ENCODE data around the gene UROC1. TPM values are rescaled to one million over a fixed set of nuclear protein-coding genes. Genes with fewer than 3 reads are reported as not detected.

The UROC1 gene
- total RNA-seq, 3 donors from 2014 or later, result not detected

DNA sequence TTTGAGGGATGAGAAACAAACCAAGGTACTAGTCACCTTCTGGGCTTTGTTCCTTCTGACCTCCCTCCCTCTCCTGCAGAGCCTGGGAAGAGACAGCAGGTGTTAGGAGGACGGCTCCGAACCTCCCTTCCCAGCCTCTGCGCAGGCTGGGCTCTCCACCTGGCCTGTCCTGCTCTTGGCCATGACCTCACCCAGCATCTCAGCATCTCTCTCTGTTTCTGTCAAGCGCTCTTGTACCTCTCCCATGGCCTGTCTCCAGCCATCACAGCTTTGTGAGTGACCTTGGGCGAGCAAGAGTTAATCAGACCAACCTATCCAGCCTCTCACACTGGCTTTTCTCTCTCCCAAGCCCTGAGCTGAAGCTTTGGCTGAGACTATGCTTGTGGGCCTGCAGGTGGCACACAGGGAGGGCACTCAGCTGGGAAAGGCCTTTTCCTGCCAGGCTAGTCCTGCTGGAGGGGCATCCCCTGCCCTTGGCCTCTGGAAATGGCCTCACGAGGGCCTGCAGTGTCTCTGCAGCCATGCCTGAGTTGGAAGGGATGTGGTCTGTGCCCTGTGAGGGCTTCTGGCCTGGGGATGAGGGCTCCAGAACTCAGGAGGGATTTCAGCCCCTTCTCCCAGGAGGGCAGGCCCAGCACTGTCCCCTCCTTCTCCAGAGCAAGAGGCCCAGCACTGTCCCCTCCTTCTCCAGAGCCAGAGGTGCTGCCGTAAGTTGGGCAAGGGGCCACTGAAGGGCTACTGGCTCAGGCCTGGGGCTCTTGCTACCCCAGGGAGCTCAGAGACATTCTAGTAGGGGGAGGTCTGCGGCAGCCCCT lies 8.5 kb upstream of the UROC1 start:
- H3K27me3 ChIP-seq, result peaks cover 3 to 22% of the 10 kb centered on the region in 2 donors
- no peak for TF ChIP-seq POLR2AphosphoS5 (IDR thresholded peaks at IDR 0.05)
- TF ChIP-seq, protein P1, sequence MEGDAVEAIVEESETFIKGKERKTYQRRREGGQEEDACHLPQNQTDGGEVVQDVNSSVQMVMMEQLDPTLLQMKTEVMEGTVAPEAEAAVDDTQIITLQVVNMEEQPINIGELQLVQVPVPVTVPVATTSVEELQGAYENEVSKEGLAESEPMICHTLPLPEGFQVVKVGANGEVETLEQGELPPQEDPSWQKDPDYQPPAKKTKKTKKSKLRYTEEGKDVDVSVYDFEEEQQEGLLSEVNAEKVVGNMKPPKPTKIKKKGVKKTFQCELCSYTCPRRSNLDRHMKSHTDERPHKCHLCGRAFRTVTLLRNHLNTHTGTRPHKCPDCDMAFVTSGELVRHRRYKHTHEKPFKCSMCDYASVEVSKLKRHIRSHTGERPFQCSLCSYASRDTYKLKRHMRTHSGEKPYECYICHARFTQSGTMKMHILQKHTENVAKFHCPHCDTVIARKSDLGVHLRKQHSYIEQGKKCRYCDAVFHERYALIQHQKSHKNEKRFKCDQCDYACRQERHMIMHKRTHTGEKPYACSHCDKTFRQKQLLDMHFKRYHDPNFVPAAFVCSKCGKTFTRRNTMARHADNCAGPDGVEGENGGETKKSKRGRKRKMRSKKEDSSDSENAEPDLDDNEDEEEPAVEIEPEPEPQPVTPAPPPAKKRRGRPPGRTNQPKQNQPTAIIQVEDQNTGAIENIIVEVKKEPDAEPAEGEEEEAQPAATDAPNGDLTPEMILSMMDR (IDR thresholded peaks at IDR 0.05), result no peak
- peaks cover 0 to 4% of the 10 kb centered on the region in 2 donors for H3K4me1 ChIP-seq
- intact Hi-C loops (cut with DNase I; ENCODE audit: low total_unique reads), result no loop called here
- no peaks in the 10 kb centered on the region for H3K36me3 ChIP-seq
- DNase-seq (ENCODE audit: low spot score in 2 of 2), result no peak
- no peak overlapping the region for H3K27ac ChIP-seq
- no peak overlapping the region for H3K4me3 ChIP-seq
- no peaks in the 10 kb centered on the region for H3K9me3 ChIP-seq

DNA sequence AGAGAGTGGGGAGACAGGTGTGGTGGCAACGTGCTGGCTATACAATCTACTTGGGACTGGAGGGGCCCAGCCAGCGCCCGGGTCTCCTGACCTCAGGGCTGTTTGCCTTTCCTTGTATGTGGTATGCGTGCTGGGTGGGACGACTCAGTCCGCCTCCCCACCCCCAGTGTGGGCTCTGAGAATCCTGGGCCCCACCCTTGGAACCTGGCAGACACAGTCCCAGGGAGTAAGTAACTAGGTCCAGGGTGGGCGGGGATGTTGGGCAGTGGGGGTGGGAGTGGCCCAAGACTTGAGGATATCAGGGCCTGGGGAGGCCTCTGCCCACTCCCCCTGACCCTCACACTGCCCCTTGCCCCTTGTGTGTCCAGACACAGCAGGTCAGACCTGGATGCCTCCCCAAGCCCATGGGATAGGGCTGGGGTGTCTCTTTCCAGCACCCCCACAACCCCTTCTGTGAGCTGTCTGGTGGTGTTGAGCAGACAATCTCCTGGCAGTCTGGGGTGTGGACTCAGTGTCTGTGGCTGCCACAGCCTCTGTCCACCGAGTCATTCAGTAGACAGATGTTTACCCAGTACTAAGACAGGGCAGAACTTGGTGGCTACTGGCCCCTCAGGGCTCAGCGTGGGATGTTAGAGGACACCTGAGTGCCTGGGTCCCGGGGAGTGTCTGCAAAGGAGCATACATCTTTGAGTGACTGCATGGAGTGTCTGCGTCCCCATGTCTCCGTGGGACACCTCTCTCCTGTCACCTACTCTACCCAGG lies 7.7 kb upstream of the UROC1 start:
- H3K27ac ChIP-seq, result no peak overlapping the region
- H3K27me3 ChIP-seq, result peaks cover 3 to 22% of the 10 kb centered on the region in 2 donors
- H3K4me3 ChIP-seq, result no peak overlapping the region
- H3K9me3 ChIP-seq, result no peaks in the 10 kb centered on the region
- H3K36me3 ChIP-seq, result no peaks in the 10 kb centered on the region
- DNase-seq (ENCODE audit: low spot score in 2 of 2), result no peak
- intact Hi-C loops (cut with DNase I; ENCODE audit: low total_unique reads), result no loop called here
- no peak for TF ChIP-seq POLR2A (IDR thresholded peaks at IDR 0.05)
- no peak for TF ChIP-seq POLR2AphosphoS5 (IDR thresholded peaks at IDR 0.05)
- TF ChIP-seq, protein P1 (IDR thresholded peaks at IDR 0.05), result no peak
- H3K4me1 ChIP-seq, result peaks cover 0 to 4% of the 10 kb centered on the region in 2 donors

DNA sequence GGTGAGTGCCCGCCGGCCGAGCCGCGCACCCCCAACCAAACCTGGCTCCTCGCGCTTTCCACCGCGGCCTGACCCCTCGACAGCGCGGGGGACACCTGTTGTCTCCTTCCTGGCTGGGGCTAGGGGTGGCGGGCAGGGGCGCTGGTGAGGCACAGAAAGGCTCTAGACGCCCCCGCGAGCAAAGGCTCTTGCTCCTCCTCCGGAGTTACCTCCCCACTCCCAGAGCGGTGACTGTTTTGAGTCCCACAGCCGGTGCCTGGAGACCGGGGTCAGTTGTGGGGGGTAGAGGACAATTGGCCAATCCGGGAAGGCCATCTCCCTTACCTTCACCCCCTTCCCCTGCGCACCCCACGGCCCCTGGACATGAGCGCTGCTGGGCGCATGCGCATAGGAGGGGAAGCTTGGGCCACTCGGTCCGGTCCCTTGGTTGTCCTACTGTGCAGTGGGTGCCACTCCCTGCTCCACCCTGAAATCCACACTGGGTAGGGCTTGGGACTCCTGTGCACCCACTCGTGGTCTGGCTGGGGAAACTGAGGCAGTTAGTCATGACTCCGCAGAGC lies 6.9 kb upstream of the UROC1 start:
- Histone ChIP-seq H3K4me1 (peaks cover 0 to 4% of the 10 kb centered on the region in 2 donors), H3K9me3 (no peaks in the 10 kb centered on the region), H3K4me3 (peak overlapping the region; percentile 35 to 60 (median 42)), H3K27me3 (peaks cover 3 to 22% of the 10 kb centered on the region in 2 donors), H3K27ac (no peak overlapping the region), H3K36me3 (no peaks in the 10 kb centered on the region)
- TF ChIP-seq, protein P1 (IDR thresholded peaks at IDR 0.05), result no peak
- TF ChIP-seq POLR2A (IDR thresholded peaks at IDR 0.05), result no peak
- no peak for TF ChIP-seq POLR2AphosphoS5 (IDR thresholded peaks at IDR 0.05)
- intact Hi-C loops (cut with DNase I; ENCODE audit: low total_unique reads), result no loop called here
- DNase-seq (ENCODE audit: low spot score in 2 of 2), result no peak

DNA sequence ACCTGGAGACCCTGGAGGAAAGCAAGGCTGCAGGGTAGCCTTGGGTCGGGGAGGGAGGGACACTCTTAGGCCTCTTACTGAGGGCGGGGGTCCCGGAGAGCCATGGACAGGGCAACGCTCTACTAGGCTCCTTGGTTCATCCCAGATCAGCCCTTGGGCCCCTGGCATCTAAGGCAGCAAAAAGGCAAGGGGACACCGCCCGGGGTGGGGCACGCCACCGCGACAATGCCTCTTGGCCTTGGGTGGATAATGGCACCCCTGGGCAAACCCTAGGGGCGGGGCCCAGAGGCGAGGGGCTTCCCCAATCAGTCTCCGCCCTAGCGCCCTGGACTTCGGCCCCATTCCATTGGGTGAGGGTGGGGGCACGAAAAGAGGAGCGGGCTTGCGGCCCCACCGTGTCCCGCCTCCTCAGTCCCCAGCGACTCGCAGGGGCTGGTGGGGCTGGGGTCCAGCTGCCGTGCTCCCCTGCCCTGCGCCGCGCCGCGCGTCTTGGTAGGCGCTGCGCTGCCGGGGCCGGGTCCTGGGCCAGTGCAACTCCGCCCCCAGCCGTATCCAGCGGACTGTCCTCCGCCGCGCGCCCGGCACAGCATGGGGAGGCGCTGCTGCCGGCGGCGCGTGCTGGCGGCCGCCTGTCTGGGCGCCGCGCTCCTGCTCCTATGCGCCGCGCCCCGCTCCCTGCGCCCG lies 6.3 kb upstream of the UROC1 start, which contains the start of gene CHST13:
Gene CHST13 (plus strand): TSS at position 411 of the 684 bp plus-strand sequence. CDS start 178 bp downstream, at position 589.
- intact Hi-C loops (cut with DNase I; ENCODE audit: low total_unique reads), result loop anchor here (2.0 kb wide), 1 partner anchor 67 kb away; no protein-coding TSS in a partner anchor
- Histone ChIP-seq H3K27ac (no peak within 1 kb of the TSS), H3K36me3 (no peaks in the 10 kb centered on the region), H3K27me3 (peaks cover 3 to 22% of the 10 kb centered on the region in 2 donors), H3K4me1 (peaks cover 0 to 4% of the 10 kb centered on the region in 2 donors), H3K9me3 (no peaks in the 10 kb centered on the region), H3K4me3 (peak within 1 kb of the TSS; percentile 35 to 60 (median 42))
- no peak for DNase-seq (ENCODE audit: low spot score in 2 of 2)
- TF ChIP-seq POLR2A (IDR thresholded peaks at IDR 0.05) (no peak), POLR2AphosphoS5 (IDR thresholded peaks at IDR 0.05) (no peak)
- TF ChIP-seq, protein P1 (IDR thresholded peaks at IDR 0.05), result no peak

All from breast epithelium (tissue), 4 donors.